Skeletal muscle cell (primary cell): ENCODE results near the gene IL9.

Experiments
- DNase-seq: peaks from one replicate; pipeline ENCODE4 v3.0.0-alpha.2; 2010; ENCODE audit warnings: low read depth
- H3K4me3 ChIP-seq: 2 replicates; pipeline ENCODE4 v1.5.1; 2011; ENCODE audit warnings: low read depth, mild to moderate bottlenecking, control low read depth, low read length, moderate library complexity

IL9 gene

GRCh38 chr5:135850231-135850630 is 45.4 kb downstream of the IL9 start:
- no peak overlapping the region for H3K4me3 ChIP-seq
- no peak for DNase-seq

- H3K4me3 ChIP-seq: no peak overlapping the region
- DNase-seq: no peak
These were observed 47.7 kb downstream of the IL9 start for GRCh38 chr5:135847976-135848375.

GRCh38 chr5:135846311-135846710 is 49.3 kb downstream of the IL9 start:
- no peak overlapping the region for H3K4me3 ChIP-seq
- DNase-seq: no peak

- H3K4me3 ChIP-seq: no peak overlapping the region
- no peak for DNase-seq
These were observed 51.9 kb downstream of the IL9 start for GRCh38 chr5:135843571-135844337.

GRCh38 chr5:135842737-135843136 is 52.9 kb downstream of the IL9 start:
- no peak for DNase-seq

More at GRCh38 chr5:135842737-135843136, 52.9 kb downstream of the IL9 start:
- no peak overlapping the region for H3K4me3 ChIP-seq
